Neuronal stem cell (in vitro differentiated cells): ENCODE data around the gene LAPTM4A.

Source experiments
- DNase-seq: peaks from one replicate; pipeline ENCODE4 v3.0.0-alpha.2; 2013; ENCODE audit warnings: low spot score
- H2AFZ ChIP-seq: one replicate; pipeline ENCODE4 v1.6.1; 2013; ENCODE audit warnings: mild to moderate bottlenecking, low read length, inconsistent platforms
- H2AK5ac ChIP-seq: 2 replicates; pipeline ENCODE4 v1.6.1; 2013; ENCODE audit warnings: low read depth, mild to moderate bottlenecking, inconsistent platforms, low read length, moderate library complexity, mixed read lengths
- H2BK120ac ChIP-seq: 2 replicates; pipeline ENCODE4 v1.6.1; 2013; ENCODE audit warnings: low read depth, mild to moderate bottlenecking, inconsistent platforms, low read length, moderate library complexity, mixed read lengths
- H2BK12ac ChIP-seq: one replicate; pipeline ENCODE4 v1.6.1; 2013; ENCODE audit warnings: low read length, inconsistent platforms
- H2BK15ac ChIP-seq: 2 replicates; pipeline ENCODE4 v1.6.1; 2013; ENCODE audit warnings: mild to moderate bottlenecking, low read length, inconsistent platforms, mixed read lengths
- H2BK5ac ChIP-seq: one replicate; pipeline ENCODE4 v1.6.1; 2013; ENCODE audit warnings: inconsistent platforms, mild to moderate bottlenecking, low read length, moderate library complexity
- H3K14ac ChIP-seq: one replicate; pipeline ENCODE4 v1.6.1; 2013; ENCODE audit warnings: low read length, inconsistent platforms
- H3K18ac ChIP-seq: 2 replicates; pipeline ENCODE4 v1.6.1; 2013; ENCODE audit warnings: low read length, inconsistent platforms
- H3K23ac ChIP-seq: 2 replicates; pipeline ENCODE4 v1.6.1; 2013; ENCODE audit warnings: low read depth, mild to moderate bottlenecking, mixed read lengths, low read length, inconsistent platforms; ENCODE audit not compliant: poor library complexity
- H3K27ac ChIP-seq: replicated peaks from 3 replicates; pipeline ENCODE4 v1.5.1; 2013; ENCODE audit warnings: low read length, inconsistent platforms
- H3K27me3 ChIP-seq, 3 experiments: 2 replicates each; pipeline ENCODE4 v1.6.1; 2013; ENCODE audit warnings: low read length in 3 of 3, mild to moderate bottlenecking in 2 of 3, inconsistent platforms in 1 of 3, low read depth in 1 of 3, mixed read lengths in 1 of 3, moderate library complexity in 1 of 3; ENCODE audit not compliant: control insufficient read depth in 3 of 3, insufficient read depth in 3 of 3
- H3K36me3 ChIP-seq, 2 donors: replicated peaks in 1 of 2; 2 replicates each; pipeline ENCODE4 v1.6.1; 2013; ENCODE audit warnings: low read length in 2 of 2; ENCODE audit not compliant: control insufficient read depth in 2 of 2, insufficient read depth in 2 of 2
- H3K4ac ChIP-seq: 2 replicates; pipeline ENCODE4 v1.6.1; 2013; ENCODE audit warnings: inconsistent platforms, mild to moderate bottlenecking, low read length, moderate library complexity
- H3K4me1 ChIP-seq, 2 donors: 1 replicate in 1 of 2; 2 replicates in 1 of 2; pipeline ENCODE4 v1.6.1; 2013; ENCODE audit warnings: low read length in 2 of 2, low read depth in 1 of 2; ENCODE audit not compliant: control insufficient read depth in 2 of 2, insufficient read depth in 1 of 2
- H3K4me2 ChIP-seq: one replicate; pipeline ENCODE4 v1.6.1; 2013; ENCODE audit warnings: mild to moderate bottlenecking, low read length, inconsistent platforms; ENCODE audit not compliant: insufficient read depth, poor library complexity, severe bottlenecking
- H3K4me3 ChIP-seq, 2 donors: 2 replicates each; pipeline ENCODE4 v1.5.1; 2013; ENCODE audit warnings: low read length in 2 of 2, mild to moderate bottlenecking in 2 of 2, inconsistent platforms in 1 of 2, moderate library complexity in 1 of 2
- H3K79me1 ChIP-seq: one replicate; pipeline ENCODE4 v1.6.1; 2013; ENCODE audit warnings: low read depth, mild to moderate bottlenecking, inconsistent platforms, low read length, moderate library complexity
- H3K9ac ChIP-seq: one replicate; pipeline ENCODE4 v1.6.1; 2013; ENCODE audit warnings: mild to moderate bottlenecking, low read depth, low read length, inconsistent platforms; ENCODE audit not compliant: poor library complexity
- H3K9me3 ChIP-seq, 2 donors: replicated peaks in 1 of 2; 2 replicates each; pipeline versions ENCODE3 to v1.6.1; 2013; ENCODE audit warnings: low read length in 2 of 2, mild to moderate bottlenecking in 2 of 2, inconsistent platforms in 1 of 2, low read depth in 1 of 2, mixed read lengths in 1 of 2, moderate library complexity in 1 of 2; ENCODE audit not compliant: control insufficient read depth in 2 of 2, insufficient read depth in 1 of 2
- H4K8ac ChIP-seq: one replicate; pipeline ENCODE4 v1.6.1; 2013; ENCODE audit warnings: low read depth, mild to moderate bottlenecking, inconsistent platforms, low read length, moderate library complexity
- H4K91ac ChIP-seq: one replicate; pipeline ENCODE4 v1.6.1; 2013; ENCODE audit warnings: low read length, low read depth, mild to moderate bottlenecking, inconsistent platforms; ENCODE audit not compliant: poor library complexity
- WGBS, 2 donors: extraction: QIAGEN DNeasy Blood & Tissue Kit; methylation state at CpG; one replicate each; pipeline ENCODE4 v1.1.7; 2013; ENCODE audit warnings: missing lambda C conversion rate in 2 of 2, mixed read lengths in 1 of 2; ENCODE audit not compliant: insufficient read length in 2 of 2, insufficient replicate concordance in 1 of 2; ENCODE audit errors: extremely low coverage in 2 of 2; 5-methylcytosine and 5-hydroxymethylcytosine counted together

The LAPTM4A gene

DNA sequence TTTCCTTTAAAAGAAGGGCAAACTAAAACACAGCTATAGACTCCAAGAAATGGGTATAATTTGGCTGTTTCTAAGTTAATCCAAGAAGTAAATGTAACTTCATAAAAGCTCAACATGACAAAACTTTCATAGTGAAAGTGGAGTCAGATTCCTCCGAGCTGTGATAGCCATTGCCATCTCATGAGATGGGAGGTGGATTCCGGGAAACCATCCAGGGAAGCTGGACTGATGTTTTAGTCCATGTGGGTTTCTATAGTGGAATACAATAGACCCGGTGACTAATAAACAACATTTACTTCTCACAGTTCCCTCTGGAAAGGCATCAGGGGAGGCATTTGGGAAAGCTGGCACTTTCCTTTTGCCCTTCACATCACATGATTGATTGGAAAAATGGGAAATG is 10.0 kb upstream of the LAPTM4A start:
- Histone ChIP-seq H2BK12ac (no peak overlapping the region), H3K23ac (no peak overlapping the region)

GRCh38 chr2:20060106-20060505 is 8.7 kb upstream of the LAPTM4A start:
- Histone ChIP-seq H2BK120ac (no peak overlapping the region), H3K27me3 (peaks cover 0 to 10% (median 0%) of the 10 kb centered on the region in 3 experiments), H3K79me1 (no peaks in the 10 kb centered on the region), H2AK5ac (no peak overlapping the region), H2BK5ac (no peak overlapping the region), H3K4me2 (no peak overlapping the region), H2BK12ac (no peak overlapping the region), H4K8ac (no peak overlapping the region), H3K9ac (no peak overlapping the region), H3K27ac (no peak overlapping the region), H3K36me3 (no peaks in the 10 kb centered on the region), H3K14ac (no peak overlapping the region), H3K4me3 (no peak overlapping the region), H2AFZ (no peak overlapping the region), H3K9me3 (peaks cover 0 to 3% of the 10 kb centered on the region in 2 donors), H3K18ac (no peak overlapping the region), H3K23ac (no peak overlapping the region), H2BK15ac (no peak overlapping the region), H3K4ac (no peak overlapping the region), H3K4me1 (peaks cover 0 to 1% of the 10 kb centered on the region in 2 donors), H4K91ac (no peak overlapping the region)
- no peak for DNase-seq
- no CpG with 5 or more reads among the region's 1 CpG for WGBS, 2 donors

More for the DNA sequence above, 10.0 kb upstream of the LAPTM4A start:
- H2BK5ac ChIP-seq, result no peak overlapping the region
- H3K18ac ChIP-seq, result no peak overlapping the region
- H3K4me1 ChIP-seq, result peaks cover 0 to 1% of the 10 kb centered on the region in 2 donors
- no peaks in the 10 kb centered on the region for H3K36me3 ChIP-seq
- H2BK120ac ChIP-seq, result no peak overlapping the region
- no peak overlapping the region for H4K8ac ChIP-seq
- peaks cover 0 to 7% of the 10 kb centered on the region in 2 donors for H3K9me3 ChIP-seq
- H3K14ac ChIP-seq, result no peak overlapping the region
- no peak overlapping the region for H4K91ac ChIP-seq
- no peak overlapping the region for H3K4me3 ChIP-seq
- no peak overlapping the region for H2BK15ac ChIP-seq
- H3K9ac ChIP-seq, result no peak overlapping the region
- H2AFZ ChIP-seq, result no peak overlapping the region
- no peaks in the 10 kb centered on the region for H3K79me1 ChIP-seq
- H2AK5ac ChIP-seq, result no peak overlapping the region
- no peak overlapping the region for H3K4ac ChIP-seq
- H3K4me2 ChIP-seq, result no peak overlapping the region
- DNase-seq, result no peak
- peaks cover 0 to 10% (median 0%) of the 10 kb centered on the region in 3 experiments for H3K27me3 ChIP-seq
- no peak overlapping the region for H3K27ac ChIP-seq
- no CpG with 5 or more reads among the region's 3 CpGs for WGBS, 2 donors

DNA sequence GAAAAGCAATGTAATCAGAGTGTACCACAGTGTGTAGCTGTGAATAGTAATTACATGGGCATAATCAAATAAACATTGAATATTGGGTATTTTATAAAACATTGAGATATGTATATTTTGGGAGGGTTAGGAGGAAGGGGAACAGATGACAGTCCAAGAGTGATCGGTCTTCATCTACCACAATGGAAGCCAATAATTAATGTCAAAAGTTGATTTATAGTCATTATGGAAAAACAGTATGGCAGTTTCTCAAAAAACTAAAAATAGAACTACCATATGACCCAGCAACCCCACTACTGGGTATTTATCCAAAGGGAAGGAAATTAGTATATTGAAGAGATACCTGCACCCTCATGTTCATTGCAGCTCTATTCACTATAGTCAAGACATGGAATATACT is 5.8 kb upstream of the LAPTM4A start:
- Histone ChIP-seq H4K8ac (no peak overlapping the region), H3K27me3 (peaks cover 0 to 10% (median 0%) of the 10 kb centered on the region in 3 experiments), H3K4me3 (no peak overlapping the region), H2BK15ac (no peak overlapping the region), H2BK120ac (no peak overlapping the region), H2BK12ac (no peak overlapping the region), H3K4me1 (peaks cover 0 to 2% of the 10 kb centered on the region in 2 donors), H3K9me3 (peaks cover 0 to 3% of the 10 kb centered on the region in 2 donors), H3K9ac (no peak overlapping the region), H3K4ac (no peak overlapping the region), H3K4me2 (no peak overlapping the region), H3K14ac (no peak overlapping the region), H2AFZ (no peak overlapping the region), H4K91ac (no peak overlapping the region), H2BK5ac (no peak overlapping the region), H3K27ac (no peak overlapping the region), H3K36me3 (no peaks in the 10 kb centered on the region), H3K23ac (no peak overlapping the region), H2AK5ac (no peak overlapping the region), H3K18ac (no peak overlapping the region), H3K79me1 (no peaks in the 10 kb centered on the region)
- no peak for DNase-seq
- WGBS, 2 donors, result no CpG with 5 or more reads among the region's 1 CpG

DNA sequence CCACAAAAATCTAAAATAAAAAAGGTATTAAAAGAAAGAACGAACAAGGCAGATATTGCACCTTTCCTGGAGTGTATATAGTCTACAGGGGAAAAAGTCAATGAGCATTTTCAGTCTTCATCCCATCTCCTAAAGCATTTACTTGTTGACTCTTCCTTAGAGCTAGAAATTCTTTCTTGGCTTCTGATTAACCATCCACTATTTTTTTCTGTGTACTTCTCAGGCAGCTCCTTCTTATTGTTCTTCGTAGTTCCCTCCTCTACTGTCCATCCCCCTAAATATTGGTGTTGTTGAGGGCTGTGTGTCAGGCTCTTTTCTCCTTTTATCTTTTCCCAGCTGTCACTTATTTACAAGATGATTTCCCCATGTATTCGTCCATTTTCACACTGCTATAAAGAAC is 3.5 kb upstream of the LAPTM4A start:
- no peak overlapping the region for H3K18ac ChIP-seq
- no peak overlapping the region for H2BK5ac ChIP-seq
- no peak overlapping the region for H4K8ac ChIP-seq
- H2BK15ac ChIP-seq, result no peak overlapping the region
- no peak overlapping the region for H2BK120ac ChIP-seq
- no peak overlapping the region for H3K14ac ChIP-seq
- H3K27ac ChIP-seq, result no peak overlapping the region
- H2AFZ ChIP-seq, result no peak overlapping the region
- H3K9ac ChIP-seq, result no peak overlapping the region
- H3K27me3 ChIP-seq, result peaks cover 0 to 5% (median 0%) of the 10 kb centered on the region in 3 experiments
- H3K4me2 ChIP-seq, result no peak overlapping the region
- WGBS, 2 donors, result no CpG with 5 or more reads among the region's 3 CpGs
- no peak overlapping the region for H3K4ac ChIP-seq
- no peak overlapping the region for H3K23ac ChIP-seq
- H2AK5ac ChIP-seq, result no peak overlapping the region
- DNase-seq, result no peak
- H3K36me3 ChIP-seq, result no peaks in the 10 kb centered on the region
- no peaks in the 10 kb centered on the region for H3K79me1 ChIP-seq
- peaks cover 0 to 3% of the 10 kb centered on the region in 2 donors for H3K9me3 ChIP-seq
- H3K4me1 ChIP-seq, result peaks cover 0 to 2% of the 10 kb centered on the region in 2 donors
- no peak overlapping the region for H4K91ac ChIP-seq
- H2BK12ac ChIP-seq, result no peak overlapping the region
- no peak overlapping the region for H3K4me3 ChIP-seq
